Left ventricle myocardium inferior (tissue), 1 donor: ENCODE results near the gene KLK3. TPM values are rescaled to one million over a fixed set of nuclear protein-coding genes. Genes with fewer than 3 reads are reported as not detected.
"Not testable (repeated sequence)": the region's sequence is repeated elsewhere in the genome, so short reads cannot be mapped to it uniquely, and the experiment has no call there.

Experiments used
- DNase-seq: peaks from one replicate; pipeline ENCODE4 v3.0.0-alpha.2; 2020
- H3K27ac ChIP-seq: fragments of 200-600 bp; replicated peaks from 2 replicates; pipeline ENCODE4 v1.8.0; 2021
- H3K27me3 ChIP-seq: fragments of 200-600 bp; 2 replicates; pipeline ENCODE4 v1.8.0; 2021; ENCODE audit warnings: low read depth
- H3K36me3 ChIP-seq: fragments of 200-600 bp; 2 replicates; pipeline ENCODE4 v1.8.0; 2021
- H3K4me1 ChIP-seq: fragments of 200-600 bp; 2 replicates; pipeline ENCODE4 v1.8.0; 2021
- H3K4me3 ChIP-seq: fragments of 200-600 bp; 2 replicates; pipeline ENCODE4 v1.8.0; 2021; ENCODE audit warnings: mild to moderate bottlenecking, moderate library complexity
- H3K9me3 ChIP-seq: fragments of 200-600 bp; replicated peaks from 2 replicates; pipeline ENCODE4 v1.8.0; 2021
- intact Hi-C: fragments of 100-400 bp; cut with micrococcal nuclease; formaldehyde crosslinking; loops from one replicate; pipeline ENCODE4 v1.11.0; 2022
- total RNA-seq: library from RNA; stranded (reverse); fragmentation: NEBNext Ultra II Directional; extraction: Animal tissue kit (Norgen Biotek cat#: 25700); gene quantifications from one replicate; pipeline ENCODE4 v1.2.1, GENCODE V29; 2021
- TF ChIP-seq, protein P1 (sequence below): fragments of 200-600 bp; IDR thresholded peaks from 2 replicates; pipeline ENCODE4 v1.8.0; 2021; ENCODE audit warnings: antibody characterized with exemption, mild to moderate bottlenecking, borderline replicate concordance
- donor health status: DM: no; HTN: yes; CAD: no; lungs with severe emphysema.

The KLK3 gene
- total RNA-seq, 1 donor from 2014 or later, result not detected

DNA sequence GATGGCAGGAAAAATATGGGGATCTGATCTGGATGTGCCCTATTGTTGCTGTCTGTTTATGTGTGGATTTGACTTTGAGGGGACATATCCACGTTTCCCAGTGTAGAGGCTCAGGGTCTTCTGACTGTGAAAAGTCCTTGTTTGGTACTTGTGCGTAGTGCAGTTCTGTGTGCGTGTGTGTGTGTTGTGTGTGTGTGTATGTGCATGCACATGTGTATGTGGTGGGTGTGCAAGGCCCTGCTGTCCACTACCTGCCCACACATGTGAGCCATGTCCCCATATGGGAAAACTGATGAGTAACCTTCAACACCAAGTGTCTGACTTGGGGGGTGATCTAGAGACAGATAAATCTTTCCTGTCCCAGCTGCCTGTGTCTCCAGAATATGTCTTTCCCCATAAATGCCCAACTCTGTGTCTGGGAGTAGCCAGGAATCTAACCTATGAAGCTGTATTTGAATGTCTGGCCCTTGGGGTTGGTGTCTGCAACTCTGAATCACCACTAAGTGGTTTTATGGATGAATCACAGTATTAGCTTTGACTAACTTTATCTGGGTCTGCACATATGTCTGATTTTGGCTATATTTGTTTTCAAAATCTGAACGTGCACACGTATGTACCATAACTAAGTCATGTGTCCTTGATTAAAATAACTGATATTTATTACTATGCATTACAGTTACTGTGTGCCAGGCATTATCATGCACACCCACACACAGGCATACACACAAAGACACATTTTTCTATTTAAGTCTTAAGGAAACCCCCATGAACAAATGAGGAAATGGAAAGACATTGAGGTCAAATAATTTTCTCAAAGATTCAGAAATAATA, 35.9 kb downstream of the KLK3 start:
- Histone ChIP-seq H3K4me1 (no peaks in the 10 kb centered on the region), H3K36me3 (no peaks in the 10 kb centered on the region), H3K4me3 (no peak overlapping the region), H3K27ac (no peak overlapping the region), H3K9me3 (no peaks in the 10 kb centered on the region), H3K27me3 (peaks cover 94% of the 10 kb centered on the region)
- DNase-seq, result no peak
- intact Hi-C loops, result no loop called here
- TF ChIP-seq, protein P1, sequence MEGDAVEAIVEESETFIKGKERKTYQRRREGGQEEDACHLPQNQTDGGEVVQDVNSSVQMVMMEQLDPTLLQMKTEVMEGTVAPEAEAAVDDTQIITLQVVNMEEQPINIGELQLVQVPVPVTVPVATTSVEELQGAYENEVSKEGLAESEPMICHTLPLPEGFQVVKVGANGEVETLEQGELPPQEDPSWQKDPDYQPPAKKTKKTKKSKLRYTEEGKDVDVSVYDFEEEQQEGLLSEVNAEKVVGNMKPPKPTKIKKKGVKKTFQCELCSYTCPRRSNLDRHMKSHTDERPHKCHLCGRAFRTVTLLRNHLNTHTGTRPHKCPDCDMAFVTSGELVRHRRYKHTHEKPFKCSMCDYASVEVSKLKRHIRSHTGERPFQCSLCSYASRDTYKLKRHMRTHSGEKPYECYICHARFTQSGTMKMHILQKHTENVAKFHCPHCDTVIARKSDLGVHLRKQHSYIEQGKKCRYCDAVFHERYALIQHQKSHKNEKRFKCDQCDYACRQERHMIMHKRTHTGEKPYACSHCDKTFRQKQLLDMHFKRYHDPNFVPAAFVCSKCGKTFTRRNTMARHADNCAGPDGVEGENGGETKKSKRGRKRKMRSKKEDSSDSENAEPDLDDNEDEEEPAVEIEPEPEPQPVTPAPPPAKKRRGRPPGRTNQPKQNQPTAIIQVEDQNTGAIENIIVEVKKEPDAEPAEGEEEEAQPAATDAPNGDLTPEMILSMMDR, result no peak

GRCh38 chr19:50891253-50891625, 36.5 kb downstream of the KLK3 start:
- TF ChIP-seq, protein P1, result no peak
- Histone ChIP-seq H3K4me3 (no peak overlapping the region), H3K4me1 (no peaks in the 10 kb centered on the region), H3K9me3 (no peaks in the 10 kb centered on the region), H3K36me3 (no peaks in the 10 kb centered on the region), H3K27ac (no peak overlapping the region), H3K27me3 (peaks cover 90% of the 10 kb centered on the region)
- DNase-seq, result no peak
- intact Hi-C loops, result no loop called here

- intact Hi-C loops, result no loop called here
Measured at GRCh38 chr19:50893047-50893736, 38.5 kb downstream of the KLK3 start.

DNA sequence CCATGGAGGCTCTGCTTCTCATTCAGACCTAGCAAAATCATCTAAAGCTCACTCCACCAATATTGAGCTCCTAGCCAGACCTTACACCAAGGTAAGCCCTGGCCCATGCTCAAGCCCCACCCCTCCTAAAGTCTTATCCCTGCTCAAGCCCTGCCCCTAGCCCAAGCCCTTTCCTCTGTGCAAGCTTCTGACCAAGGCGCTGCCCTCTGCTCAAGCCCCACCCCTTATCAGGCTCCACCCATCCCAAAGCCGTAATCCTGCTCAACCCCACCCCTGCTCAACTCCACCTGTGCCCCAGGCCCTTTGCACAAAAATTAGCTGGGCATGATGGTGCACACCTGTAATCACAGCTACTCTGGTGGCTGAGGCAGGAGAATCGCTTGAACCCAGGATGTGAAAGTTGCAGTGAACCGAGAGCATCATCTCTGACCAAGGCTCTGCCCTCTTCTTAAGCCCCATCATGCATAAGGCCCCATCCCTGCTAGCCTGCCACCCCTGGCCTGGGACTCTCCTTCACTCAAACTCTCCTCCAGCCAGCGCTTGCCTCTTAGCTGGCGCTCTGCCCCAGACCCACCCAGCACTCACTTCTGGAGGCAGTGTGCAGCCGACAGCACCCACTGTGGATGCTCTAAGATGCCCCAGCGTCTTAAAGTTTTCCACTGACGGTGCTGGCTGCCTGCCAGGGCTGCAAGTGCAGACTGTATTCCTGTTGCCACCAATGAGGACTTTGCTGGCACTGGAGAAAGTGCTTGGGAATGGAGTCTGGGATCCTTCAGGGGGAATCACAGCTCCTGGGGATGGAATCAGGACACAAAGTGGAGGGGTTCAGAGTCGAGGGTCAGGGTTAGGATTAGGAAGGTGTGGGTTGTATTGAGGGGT, 40.0 kb downstream of the KLK3 start:
- Histone ChIP-seq H3K27ac (no peak overlapping the region), H3K27me3 (peaks cover 90% of the 10 kb centered on the region), H3K9me3 (no peaks in the 10 kb centered on the region), H3K4me1 (no peaks in the 10 kb centered on the region), H3K36me3 (no peaks in the 10 kb centered on the region), H3K4me3 (no peak overlapping the region)
- DNase-seq, result no peak
- TF ChIP-seq, protein P1, result no peak
- intact Hi-C loops, result no loop called here

More at GRCh38 chr19:50893047-50893736, 38.5 kb downstream of the KLK3 start:
- Histone ChIP-seq H3K36me3 (no peaks in the 10 kb centered on the region), H3K4me3 (no peak overlapping the region), H3K27me3 (peaks cover 89% of the 10 kb centered on the region), H3K4me1 (no peaks in the 10 kb centered on the region), H3K9me3 (no peaks in the 10 kb centered on the region), H3K27ac (no peak overlapping the region)
- no peak for DNase-seq
- TF ChIP-seq, protein P1, result no peak

DNA sequence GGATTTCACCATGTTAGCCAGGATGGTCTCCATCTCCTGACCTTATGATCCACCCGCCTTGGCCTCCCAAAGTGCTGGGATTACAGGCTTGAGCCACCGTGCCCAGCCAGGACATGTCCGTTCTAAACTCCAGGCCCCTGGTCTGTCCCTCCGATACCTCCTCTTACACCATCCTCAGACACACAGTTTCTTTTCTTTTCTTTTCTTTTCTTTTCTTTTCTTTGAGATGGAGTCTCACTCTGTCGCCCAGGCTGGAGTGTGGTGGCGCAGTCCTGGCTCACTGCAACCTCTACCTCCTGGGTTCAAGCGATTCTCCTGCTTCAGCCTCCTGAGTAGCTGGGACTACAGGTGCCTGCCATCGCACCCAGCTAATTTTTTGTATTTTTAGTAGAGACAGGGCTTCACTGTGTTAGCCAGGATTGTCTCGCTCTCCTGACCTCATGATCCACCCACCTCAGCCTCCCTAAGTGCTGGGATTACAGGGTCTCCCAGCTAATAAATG, 41.4 kb downstream of the KLK3 start:
- intact Hi-C loops, result not testable (repeated sequence)

More for the DNA sequence above, 41.4 kb downstream of the KLK3 start:
- H3K9me3 ChIP-seq, H3K4me1 ChIP-seq, H3K4me3 ChIP-seq, DNase-seq, H3K27ac ChIP-seq, H3K36me3 ChIP-seq: not testable (repeated sequence)
- H3K27me3 ChIP-seq, result peaks cover 91% of the 10 kb centered on the region
